Epithelial cell of esophagus (primary cell): Measurements from ENCODE around the gene ECEL1.
A peak's percentile ranks its signal among the peaks of the same experiment; 100 is the strongest.

ENCODE experiments used
- DNase-seq: peaks from one replicate; pipeline ENCODE4 v3.0.0; 2010; ENCODE audit warnings: low read depth
- H3K4me3 ChIP-seq: 2 replicates; pipeline ENCODE4 v1.5.1; 2011; ENCODE audit warnings: mild to moderate bottlenecking, low read length, control low read depth
- CTCF ChIP-seq: IDR thresholded peaks from 2 replicates; pipeline ENCODE4 v1.5.1; 2011; ENCODE audit warnings: low read depth, mild to moderate bottlenecking, low read length, control low read depth, inconsistent platforms; ENCODE audit not compliant: insufficient read depth; ENCODE audit errors: missing control alignments

The ECEL1 gene

GRCh38 chr2:232477751-232478510, 9.7 kb downstream of the ECEL1 start:
- TF ChIP-seq CTCF = no peak
- no peak overlapping the region for H3K4me3 ChIP-seq
- DNase-seq = no peak

GRCh38 chr2:232476791-232477190, 10.8 kb downstream of the ECEL1 start:
- DNase-seq = no peak
- TF ChIP-seq CTCF = no peak
- H3K4me3 ChIP-seq = no peak overlapping the region

GRCh38 chr2:232476045-232476444, 11.6 kb downstream of the ECEL1 start:
- no peak overlapping the region for H3K4me3 ChIP-seq
- DNase-seq = no peak
- TF ChIP-seq CTCF = no peak

GRCh38 chr2:232473467-232473890, 14.2 kb downstream of the ECEL1 start:
- DNase-seq = peak; percentile 42
- no peak for TF ChIP-seq CTCF
- H3K4me3 ChIP-seq = no peak overlapping the region

- no peak for DNase-seq
- no peak overlapping the region for H3K4me3 ChIP-seq
- TF ChIP-seq CTCF = no peak
Observed at GRCh38 chr2:232466221-232466620, 21.4 kb downstream of the ECEL1 start.

GRCh38 chr2:232465061-232465460, 22.6 kb downstream of the ECEL1 start:
- no peak for TF ChIP-seq CTCF
- no peak overlapping the region for H3K4me3 ChIP-seq
- DNase-seq = no peak

- no peak for DNase-seq
- H3K4me3 ChIP-seq = no peak overlapping the region
- TF ChIP-seq CTCF = no peak
Observed at GRCh38 chr2:232464544-232464885, 23.1 kb downstream of the ECEL1 start.
